ENCODE measurements around the gene STXBP1.

Gene STXBP1

DNA sequence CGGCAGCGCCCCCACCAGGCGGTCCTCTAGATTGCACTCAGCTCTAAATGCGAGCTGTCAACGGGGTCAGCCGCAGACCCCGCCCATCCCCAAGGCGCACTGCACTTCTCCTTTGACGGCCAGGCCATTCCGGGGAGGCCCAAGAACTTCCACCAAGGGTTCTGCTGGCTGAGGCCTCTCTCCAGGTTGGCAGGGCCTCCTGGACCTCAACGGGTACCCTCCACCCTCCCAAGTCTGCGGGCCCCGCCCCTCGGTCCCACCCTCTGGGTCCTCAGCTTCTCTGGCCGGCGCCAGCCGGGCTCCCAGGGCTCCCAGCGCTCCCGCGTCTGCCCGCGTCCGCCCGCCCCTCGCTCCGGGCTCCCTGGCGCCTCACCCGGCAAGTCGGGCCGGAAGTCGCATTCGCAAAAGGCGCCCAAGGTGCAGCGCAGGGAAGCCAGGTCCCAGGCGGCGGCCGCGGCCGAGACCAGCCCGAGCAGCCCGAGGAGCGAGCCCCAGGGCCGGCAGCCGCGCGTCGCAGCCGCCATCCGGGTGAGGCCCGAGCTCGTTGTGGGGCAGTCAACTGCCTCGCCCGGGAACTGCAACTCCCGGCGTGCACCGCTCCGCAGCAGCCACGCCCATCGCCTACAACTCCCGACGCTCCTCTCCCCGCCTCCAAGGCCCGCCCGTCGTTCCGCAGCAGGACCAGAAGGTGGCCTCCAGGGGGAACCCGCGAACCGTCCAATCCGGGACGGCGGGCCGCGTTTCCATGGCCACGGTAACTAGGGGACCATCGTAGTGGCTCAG, 122.9 kb downstream of the STXBP1 start, which contains the start of gene TOR2A:
Gene TOR2A (minus strand): TSS at position 548 of the 783 bp plus-strand sequence. CDS start 24 bp downstream, at position 524.
- peak; percentile 93 for DNase-seq (ENCODE audit: low read depth)

- DNase-seq (ENCODE audit: low read depth), result no peak
Measured at GRCh38 chr9:127735530-127736185, 123.6 kb downstream of the STXBP1 start.

GRCh38 chr9:127738666-127739065, 126.6 kb downstream of the STXBP1 start:
- no peak for DNase-seq (ENCODE audit: low read depth)

- DNase-seq (ENCODE audit: low read depth), result no peak
Measured at GRCh38 chr9:127739614-127740330, 127.7 kb downstream of the STXBP1 start.

DNA sequence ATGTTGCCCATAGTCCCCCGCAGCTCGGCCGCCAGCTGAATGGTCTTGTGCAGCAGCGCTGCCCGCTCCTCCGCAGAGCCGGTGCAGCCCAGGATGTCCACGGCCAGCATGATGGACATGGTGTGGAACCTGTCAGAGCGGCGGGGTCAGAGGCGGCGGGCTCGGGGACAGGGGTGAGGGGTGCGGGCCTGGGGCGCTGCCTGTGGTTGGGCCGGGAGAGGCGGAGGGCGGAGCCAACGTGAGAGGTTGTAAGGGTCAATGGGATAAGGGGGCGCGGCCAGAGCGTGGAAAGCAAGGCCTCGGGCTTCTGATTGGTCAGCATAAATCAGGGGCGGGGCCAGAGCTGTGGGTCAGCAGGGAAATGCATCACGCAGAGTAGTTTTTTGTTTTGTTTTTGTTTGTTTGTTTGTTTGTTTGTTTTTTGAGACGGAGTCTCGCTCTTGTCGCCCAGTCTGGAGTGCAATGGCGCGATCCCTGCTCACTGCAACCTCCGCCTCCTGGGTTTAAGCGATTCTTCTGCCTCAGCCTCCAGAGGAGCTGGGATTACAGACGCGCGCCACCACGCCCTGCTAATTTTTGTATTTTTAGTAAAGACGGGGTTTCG, 129.9 kb downstream of the STXBP1 start:
- DNase-seq (ENCODE audit: low read depth), result peak; percentile 22

Data from GM04504 (cell line).